Stimulated activated CD4-positive, alpha-beta T cell treated with anti-CD3 and anti-CD28 coated beads, Interleukin-15, amount 100 ng/mL, for 24 hours (primary cell): ENCODE results near the gene PRXL2C.
"Not testable (repeated sequence)": the region's sequence is repeated elsewhere in the genome, so short reads cannot be mapped to it uniquely, and the experiment has no call there.

Source experiments
- DNase-seq: peaks from one replicate; pipeline ENCODE4 v3.0.0-alpha.2; 2020

PRXL2C gene

GRCh38 chr9:96646081-96646991 lies 8.8 kb downstream of the PRXL2C start:
- DNase-seq, result no peak

GRCh38 chr9:96644137-96644536 lies 11.0 kb downstream of the PRXL2C start:
- DNase-seq, result no peak

DNA sequence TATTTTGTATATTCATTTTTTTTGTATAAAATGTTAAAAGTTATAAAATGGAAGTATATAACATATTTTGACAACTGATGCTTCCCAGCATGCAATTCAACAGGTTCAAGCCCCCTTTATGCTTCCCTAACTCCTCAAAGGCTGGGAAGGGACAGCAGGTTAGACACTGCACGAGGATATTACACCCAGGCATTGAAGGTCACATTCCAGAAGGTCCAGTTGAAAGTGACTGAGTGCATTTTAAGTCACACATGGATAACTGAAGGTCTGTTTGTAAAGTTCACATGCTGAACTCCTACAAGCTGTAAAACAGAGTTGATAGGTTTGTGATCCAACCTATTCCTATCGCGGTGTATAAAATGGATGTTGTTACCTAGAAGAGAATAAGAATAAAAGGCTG lies 13.6 kb downstream of the PRXL2C start:
- DNase-seq, result no peak

GRCh38 chr9:96638606-96639364 lies 16.3 kb downstream of the PRXL2C start:
- no peak for DNase-seq

- DNase-seq, result no peak
These were observed 18.7 kb downstream of the PRXL2C start for GRCh38 chr9:96636368-96636767.

GRCh38 chr9:96633579-96633978 lies 21.5 kb downstream of the PRXL2C start:
- not testable (repeated sequence) for DNase-seq

GRCh38 chr9:96626912-96627311 lies 28.2 kb downstream of the PRXL2C start:
- DNase-seq, result no peak

GRCh38 chr9:96621618-96622017 lies 33.5 kb downstream of the PRXL2C start:
- no peak for DNase-seq

DNA sequence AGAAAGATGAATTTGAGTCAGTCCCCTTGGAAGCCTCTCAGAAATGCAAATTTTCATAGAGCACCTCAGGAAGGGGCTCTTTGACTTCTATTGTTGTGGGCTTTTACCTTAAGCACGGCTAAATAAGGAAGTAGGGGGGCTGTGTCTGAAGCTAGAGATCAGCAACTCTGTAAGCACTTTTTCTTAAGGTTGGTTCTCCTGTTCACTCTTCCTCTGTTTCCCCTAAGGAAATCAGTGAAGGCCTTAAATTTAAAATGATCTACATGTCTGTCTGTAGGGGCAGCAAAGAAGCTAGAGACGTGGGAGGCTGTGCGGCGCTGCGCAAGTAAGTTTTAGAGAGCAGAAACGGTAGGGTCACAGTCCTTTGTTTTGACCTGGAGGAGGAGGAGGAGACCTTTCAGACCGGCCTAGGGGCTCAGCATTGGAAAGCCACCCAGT lies 34.3 kb downstream of the PRXL2C start:
- no peak for DNase-seq

- DNase-seq, result no peak
These were observed 35.0 kb downstream of the PRXL2C start for GRCh38 chr9:96620181-96620514.

GRCh38 chr9:96619491-96620180 lies 35.5 kb downstream of the PRXL2C start, which contains the start of gene CDC14B:
Gene CDC14B (minus strand): TSS chr9:96619843. CDS start chr9:96619378, 465 bp downstream.
- peak; percentile 90 for DNase-seq

DNA sequence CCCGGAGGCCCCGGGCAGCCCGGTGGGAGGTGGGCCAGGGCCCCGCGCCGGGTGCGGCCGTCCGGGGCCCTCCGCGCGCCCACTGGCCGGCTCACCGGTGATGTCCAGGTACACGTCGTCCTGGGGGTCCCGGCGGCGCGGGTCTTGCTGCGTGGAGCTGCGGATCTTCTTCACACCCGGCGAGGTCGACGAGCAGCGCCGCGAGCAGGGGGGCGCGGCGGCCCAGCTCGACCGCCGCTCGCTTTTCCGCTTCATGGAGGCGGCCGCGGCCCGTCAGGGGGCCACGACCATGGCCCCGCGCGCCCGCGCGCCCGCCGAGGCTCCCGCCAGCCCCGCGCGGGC lies 36.0 kb downstream of the PRXL2C start:
- DNase-seq, result no peak

GRCh38 chr9:96618209-96619123 lies 36.7 kb downstream of the PRXL2C start:
- peak; percentile 42 for DNase-seq

DNA sequence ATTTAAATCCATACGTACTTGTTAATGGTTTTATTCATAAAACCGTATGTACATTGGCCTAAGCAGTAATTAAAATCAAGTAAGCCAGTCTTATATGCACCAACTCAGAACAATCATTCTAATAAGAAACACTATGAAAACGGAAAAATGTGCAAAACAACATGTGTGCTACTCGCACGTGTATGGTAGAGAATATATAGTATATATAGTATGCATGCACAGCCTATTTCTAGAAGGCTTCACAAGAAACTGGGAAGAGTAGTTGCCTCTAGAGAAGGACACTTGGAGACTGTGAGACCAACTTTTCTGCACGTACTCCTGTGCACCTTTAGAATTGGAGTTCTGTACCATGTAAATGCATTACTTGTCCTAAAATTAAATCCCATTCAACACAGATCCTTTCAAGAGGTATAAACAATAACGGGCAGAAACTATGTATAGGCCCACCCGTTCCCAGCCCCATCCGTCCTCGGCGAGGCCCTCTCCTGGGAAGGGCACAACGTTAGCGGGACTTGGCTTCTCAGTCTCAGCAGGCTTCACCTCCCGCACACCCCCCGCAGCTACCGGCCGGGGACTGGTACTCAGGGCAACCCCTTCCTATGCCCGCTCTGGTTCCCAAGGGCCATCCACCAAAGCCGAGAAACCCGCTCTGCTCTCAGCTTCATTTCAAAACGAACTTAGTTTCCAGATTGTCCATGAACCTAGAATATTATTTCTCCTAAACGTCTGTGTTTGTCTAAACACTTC lies 37.5 kb downstream of the PRXL2C start:
- DNase-seq, result no peak

DNA sequence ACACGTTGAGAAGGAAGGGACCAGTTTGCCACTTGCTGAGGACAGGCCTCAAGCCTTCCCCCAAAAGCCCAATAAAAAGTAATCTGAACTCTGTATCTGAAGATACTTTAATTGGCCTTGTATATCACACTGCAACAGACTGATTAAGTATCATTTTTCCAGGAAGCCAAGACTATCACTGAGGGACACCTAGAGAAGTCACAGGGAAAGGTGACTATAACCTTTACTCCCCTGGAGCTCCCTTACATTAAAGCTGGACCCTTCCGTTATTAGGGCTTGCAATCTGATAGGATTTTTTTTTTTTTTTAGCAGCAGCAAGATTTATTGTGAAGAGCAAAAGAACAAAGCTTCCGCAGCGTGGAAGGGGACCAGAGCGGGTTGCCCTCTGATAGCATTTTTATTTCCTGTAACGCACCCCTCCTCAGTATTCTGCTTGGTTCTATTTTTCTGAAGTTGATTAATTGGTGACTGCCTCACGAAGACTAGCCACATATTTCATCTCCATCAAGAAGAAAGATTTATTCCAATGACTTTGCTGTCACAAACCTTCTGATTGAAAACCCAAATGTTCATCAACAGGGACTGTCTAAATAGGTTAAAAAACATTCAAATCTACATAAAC lies 38.2 kb downstream of the PRXL2C start:
- DNase-seq, result no peak

- DNase-seq, result no peak
These were observed 39.7 kb downstream of the PRXL2C start for GRCh38 chr9:96615411-96615810.

DNA sequence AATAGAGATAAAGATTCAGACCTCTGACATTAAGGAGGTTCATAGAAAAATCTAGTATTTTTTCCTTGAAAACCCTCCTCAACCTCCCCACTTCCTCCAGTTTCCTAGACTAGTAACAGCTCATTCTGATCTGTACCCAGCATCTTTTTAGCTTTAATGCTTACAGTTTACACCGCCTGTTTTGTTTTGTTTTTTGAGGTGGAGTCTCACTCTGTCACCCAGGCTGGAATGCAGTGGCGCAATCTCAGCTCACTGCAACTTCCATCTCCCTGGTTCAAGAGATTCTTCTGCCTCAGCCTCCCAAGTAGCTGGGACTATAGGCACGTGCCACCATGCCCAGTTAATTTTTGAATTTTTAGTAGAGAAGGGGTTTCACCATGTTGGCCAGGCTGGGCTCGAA lies 40.5 kb downstream of the PRXL2C start:
- DNase-seq, result not testable (repeated sequence)

GRCh38 chr9:96612966-96613589 lies 42.0 kb downstream of the PRXL2C start:
- no peak for DNase-seq

DNA sequence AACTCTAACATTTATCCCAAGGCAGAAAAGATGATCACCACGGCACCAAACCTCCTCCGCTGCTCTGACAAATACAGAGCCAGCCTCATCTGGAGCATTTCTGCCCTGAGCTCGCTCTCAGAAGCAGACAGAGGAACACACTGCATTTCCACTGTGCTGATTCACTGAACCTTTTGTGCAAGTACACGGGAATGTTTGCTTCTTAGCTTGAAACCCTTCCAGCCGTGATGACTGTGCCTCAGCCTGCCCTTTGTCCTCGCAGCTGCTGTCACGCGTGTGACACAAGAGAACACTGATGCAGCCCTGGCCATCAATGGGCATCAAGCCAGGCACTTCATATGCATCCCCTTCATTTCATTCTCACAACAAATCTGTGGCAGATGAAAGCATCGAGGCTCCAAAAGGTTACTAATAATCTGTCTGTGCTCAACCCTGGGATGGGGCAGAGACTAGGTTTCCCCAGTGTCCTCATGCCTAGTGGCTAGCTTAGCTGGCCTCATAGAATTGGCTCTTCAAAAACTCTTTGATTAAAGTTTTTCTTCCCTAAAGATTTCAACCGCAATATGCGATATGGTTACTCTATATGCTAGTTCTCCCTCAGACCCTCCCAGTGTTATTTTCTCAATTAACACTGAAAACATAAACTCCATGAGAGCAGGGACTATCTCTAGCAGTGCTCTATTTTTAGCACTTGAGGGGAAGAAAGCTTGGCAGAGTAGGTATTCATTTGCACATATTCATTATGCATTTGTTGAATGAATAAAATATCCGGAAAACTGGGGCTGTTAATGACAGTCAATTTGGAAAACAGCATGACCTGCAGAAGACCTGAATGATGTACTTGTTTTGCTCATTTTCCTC lies 42.8 kb downstream of the PRXL2C start:
- no peak for DNase-seq

DNA sequence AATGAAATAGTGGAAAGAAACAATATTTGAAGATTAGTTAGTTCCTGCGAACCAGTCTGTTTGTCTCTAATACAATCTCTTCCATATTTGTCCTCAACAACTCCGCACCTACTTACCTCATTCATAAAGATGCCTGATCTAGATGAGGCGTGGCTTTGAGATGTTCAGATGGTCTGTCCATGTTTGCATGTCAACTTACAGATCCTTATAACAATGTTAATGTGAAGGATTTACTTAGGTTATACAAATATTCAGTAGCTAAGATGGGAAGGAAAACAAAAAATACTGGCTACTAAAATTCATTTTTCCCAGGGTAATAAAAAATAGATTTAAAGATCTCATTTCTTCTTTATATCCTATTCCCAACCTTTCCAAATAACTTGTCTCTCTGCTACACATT lies 43.8 kb downstream of the PRXL2C start:
- DNase-seq, result no peak
